ES-I3 (cell line): ENCODE data around the gene CBFB.

ENCODE experiments used
- H3K36me3 ChIP-seq: 2 replicates; pipeline ENCODE4 v1.6.1; 2013; ENCODE audit warnings: mild to moderate bottlenecking, low read length, control low read depth, moderate library complexity; ENCODE audit not compliant: insufficient read depth
- H3K4me1 ChIP-seq: 2 replicates; pipeline ENCODE4 v1.6.1; 2013; ENCODE audit warnings: mild to moderate bottlenecking, control low read depth, low read length; ENCODE audit not compliant: insufficient read depth
- H3K9ac ChIP-seq: 2 replicates; pipeline ENCODE4 v1.6.1; 2013; ENCODE audit warnings: low read depth, mild to moderate bottlenecking, low read length, moderate library complexity
- H3K9me3 ChIP-seq: 2 replicates; pipeline ENCODE4 v1.6.1; 2013; ENCODE audit warnings: mild to moderate bottlenecking, low read length, moderate library complexity; ENCODE audit not compliant: control insufficient read depth, insufficient read depth

Gene CBFB

GRCh38 chr16:67084345-67085028 lies 55.5 kb downstream of the CBFB start:
- Histone ChIP-seq H3K9me3 (no peaks in the 10 kb centered on the region), H3K36me3 (no peaks in the 10 kb centered on the region), H3K4me1 (no peaks in the 10 kb centered on the region), H3K9ac (no peak overlapping the region)

DNA sequence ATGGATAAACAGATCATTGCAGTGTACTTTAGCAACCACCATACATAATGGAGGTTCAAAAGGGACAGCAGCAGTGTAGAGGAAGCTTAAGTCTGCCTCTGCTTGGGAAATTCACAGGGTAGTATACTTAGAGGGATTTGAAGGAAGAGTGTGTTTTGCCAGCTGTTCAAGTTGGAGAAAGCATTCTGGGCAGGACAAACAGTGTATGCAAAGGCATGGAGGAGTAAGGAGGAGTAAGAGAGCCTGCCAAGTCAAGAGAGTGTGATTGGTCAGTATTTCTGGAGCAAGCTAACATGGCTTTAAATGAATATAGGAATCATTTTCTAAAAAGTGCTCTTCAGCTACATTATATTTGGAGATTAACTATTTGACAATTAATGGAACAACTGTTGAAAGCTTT lies 57.9 kb downstream of the CBFB start:
- no peaks in the 10 kb centered on the region for H3K36me3 ChIP-seq
- H3K4me1 ChIP-seq: no peaks in the 10 kb centered on the region
- H3K9me3 ChIP-seq: no peaks in the 10 kb centered on the region
- no peak overlapping the region for H3K9ac ChIP-seq

DNA sequence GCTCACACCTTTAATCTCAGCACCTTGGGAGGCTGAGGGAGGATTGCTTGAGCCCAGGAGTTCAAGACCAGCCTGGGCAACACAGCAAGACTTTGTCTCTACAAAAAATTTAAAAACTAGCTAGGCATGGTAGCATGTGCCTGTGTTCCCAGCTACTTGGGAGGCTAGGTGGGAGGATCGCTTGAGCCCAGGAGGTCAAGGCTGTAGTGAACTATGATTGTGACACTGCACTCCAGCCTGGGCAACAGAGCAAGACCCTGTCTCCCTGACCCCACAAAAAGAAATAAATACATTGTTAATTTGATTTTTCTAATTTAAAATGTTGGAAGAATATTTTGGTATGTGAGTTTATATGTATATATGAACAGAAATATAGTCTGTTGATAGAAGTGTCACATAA lies 58.3 kb downstream of the CBFB start:
- Histone ChIP-seq H3K9me3 (no peaks in the 10 kb centered on the region), H3K4me1 (no peaks in the 10 kb centered on the region), H3K36me3 (no peaks in the 10 kb centered on the region), H3K9ac (no peak overlapping the region)

DNA sequence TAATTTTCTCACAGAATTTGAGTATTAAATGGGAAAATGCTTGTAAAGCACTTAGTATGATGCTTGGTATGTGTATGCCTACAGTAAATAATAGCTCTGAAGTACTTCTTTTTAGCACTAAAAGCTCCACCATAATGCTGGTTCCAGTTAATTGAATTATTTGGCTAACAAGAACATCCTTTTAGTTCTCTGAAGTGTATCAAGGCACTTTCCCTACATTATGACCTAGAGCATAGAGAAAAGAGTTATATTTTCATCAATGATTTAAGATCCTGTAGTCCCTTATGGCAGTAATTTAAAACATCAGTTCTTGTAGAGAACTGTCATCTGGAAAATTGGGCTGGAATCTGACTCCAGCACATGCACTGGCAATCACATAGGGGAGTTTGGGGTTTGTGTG lies 58.9 kb downstream of the CBFB start:
- Histone ChIP-seq H3K36me3 (no peaks in the 10 kb centered on the region), H3K4me1 (no peaks in the 10 kb centered on the region), H3K9me3 (no peaks in the 10 kb centered on the region), H3K9ac (no peak overlapping the region)

GRCh38 chr16:67088551-67088950 lies 59.6 kb downstream of the CBFB start:
- Histone ChIP-seq H3K36me3 (no peaks in the 10 kb centered on the region), H3K4me1 (no peaks in the 10 kb centered on the region), H3K9me3 (no peaks in the 10 kb centered on the region), H3K9ac (no peak overlapping the region; the same call in 1 of the 2 replicates)

DNA sequence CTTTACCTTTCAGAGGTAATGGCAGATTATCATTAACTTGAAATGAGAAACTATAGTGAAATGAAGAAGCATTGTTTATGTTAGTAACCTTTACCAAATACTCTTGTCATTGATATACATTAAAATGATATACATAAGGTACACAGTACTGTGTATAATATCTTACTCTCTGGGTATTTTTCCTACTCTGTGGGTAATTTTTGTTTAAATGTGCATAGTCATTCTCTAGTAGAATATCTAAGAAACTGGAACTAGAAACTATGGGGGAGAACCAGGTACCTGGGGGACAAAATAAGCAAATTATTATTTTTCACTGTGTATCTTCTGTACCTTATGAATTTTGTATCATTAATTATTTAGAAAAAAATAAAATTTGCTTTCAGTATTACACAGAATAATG lies 60.2 kb downstream of the CBFB start:
- Histone ChIP-seq H3K9me3 (no peaks in the 10 kb centered on the region), H3K9ac (no peak overlapping the region), H3K36me3 (no peaks in the 10 kb centered on the region), H3K4me1 (no peaks in the 10 kb centered on the region)

GRCh38 chr16:67091906-67092566 lies 63.1 kb downstream of the CBFB start:
- Histone ChIP-seq H3K9me3 (no peaks in the 10 kb centered on the region), H3K36me3 (no peaks in the 10 kb centered on the region), H3K9ac (no peak overlapping the region), H3K4me1 (no peaks in the 10 kb centered on the region)

DNA sequence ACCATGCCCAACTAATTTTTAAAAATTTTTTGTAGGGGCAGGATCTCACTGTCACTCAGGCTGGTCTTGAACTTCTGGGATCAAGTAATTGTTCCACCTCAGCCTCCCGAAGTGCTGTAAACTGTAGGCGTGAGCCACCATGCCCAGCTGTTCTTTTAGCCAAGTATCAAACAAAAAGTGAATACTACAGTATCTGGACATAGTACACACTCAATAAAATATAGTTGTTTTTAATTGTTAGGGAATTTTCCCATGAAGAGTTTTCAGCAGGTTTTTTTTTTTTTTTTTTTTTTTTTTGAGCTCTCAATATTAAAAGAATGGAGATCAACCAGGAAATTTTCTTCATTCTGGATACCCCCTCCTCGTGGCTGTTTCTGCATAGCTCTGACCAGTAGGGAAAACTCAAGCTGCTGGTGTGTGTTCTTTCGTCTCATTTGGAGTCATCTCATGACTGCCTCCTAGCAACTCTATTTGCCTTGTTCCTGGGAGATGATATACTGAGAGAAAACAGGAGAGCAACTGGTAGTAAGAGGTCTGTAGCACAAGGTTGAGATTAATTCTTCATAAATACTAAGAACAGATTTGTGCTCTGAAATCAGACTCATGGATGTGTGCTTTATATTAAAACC lies 64.3 kb downstream of the CBFB start:
- Histone ChIP-seq H3K9ac (no peak overlapping the region), H3K9me3 (no peaks in the 10 kb centered on the region), H3K4me1 (no peaks in the 10 kb centered on the region), H3K36me3 (no peaks in the 10 kb centered on the region)

- no peaks in the 10 kb centered on the region for H3K9me3 ChIP-seq
- H3K9ac ChIP-seq: no peak overlapping the region
- no peaks in the 10 kb centered on the region for H3K4me1 ChIP-seq
- no peaks in the 10 kb centered on the region for H3K36me3 ChIP-seq
Measured at GRCh38 chr16:67098599-67098998, 69.7 kb downstream of the CBFB start.

DNA sequence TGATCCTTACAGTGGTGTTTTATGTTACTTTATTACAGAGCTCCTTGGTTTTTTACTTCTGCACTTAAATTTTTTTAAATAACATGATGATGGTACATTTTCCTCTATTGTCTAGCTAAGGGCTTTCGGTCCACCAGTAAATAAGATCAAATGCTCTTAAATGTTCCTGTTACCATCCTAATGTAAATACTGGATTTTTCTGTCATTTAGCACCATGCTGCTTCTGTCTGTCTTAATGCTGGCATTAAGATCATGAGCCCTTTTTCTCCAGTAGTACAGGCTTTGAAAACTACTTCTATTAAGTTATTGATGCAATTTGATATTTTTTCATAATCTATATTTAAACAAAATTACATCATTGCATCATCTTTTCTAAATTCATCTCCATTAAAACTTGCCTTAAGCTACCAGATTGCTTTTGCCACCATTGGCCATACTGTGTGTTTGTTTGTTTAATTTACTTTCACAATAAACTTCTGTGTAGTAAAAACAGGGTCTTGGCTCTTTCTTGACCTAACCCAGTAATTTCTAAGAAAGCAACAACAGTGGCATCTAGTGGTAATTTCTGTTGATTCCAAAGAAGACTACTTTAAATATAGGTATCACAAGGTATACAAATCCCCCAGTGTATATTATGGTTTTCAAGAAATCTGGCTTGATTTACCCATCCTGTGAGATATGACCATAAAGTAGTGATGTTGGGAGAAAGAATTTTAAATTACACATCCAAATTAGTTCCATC lies 71.8 kb downstream of the CBFB start:
- no peaks in the 10 kb centered on the region for H3K36me3 ChIP-seq
- no peaks in the 10 kb centered on the region for H3K4me1 ChIP-seq
- H3K9ac ChIP-seq: no peak overlapping the region
- H3K9me3 ChIP-seq: no peaks in the 10 kb centered on the region

DNA sequence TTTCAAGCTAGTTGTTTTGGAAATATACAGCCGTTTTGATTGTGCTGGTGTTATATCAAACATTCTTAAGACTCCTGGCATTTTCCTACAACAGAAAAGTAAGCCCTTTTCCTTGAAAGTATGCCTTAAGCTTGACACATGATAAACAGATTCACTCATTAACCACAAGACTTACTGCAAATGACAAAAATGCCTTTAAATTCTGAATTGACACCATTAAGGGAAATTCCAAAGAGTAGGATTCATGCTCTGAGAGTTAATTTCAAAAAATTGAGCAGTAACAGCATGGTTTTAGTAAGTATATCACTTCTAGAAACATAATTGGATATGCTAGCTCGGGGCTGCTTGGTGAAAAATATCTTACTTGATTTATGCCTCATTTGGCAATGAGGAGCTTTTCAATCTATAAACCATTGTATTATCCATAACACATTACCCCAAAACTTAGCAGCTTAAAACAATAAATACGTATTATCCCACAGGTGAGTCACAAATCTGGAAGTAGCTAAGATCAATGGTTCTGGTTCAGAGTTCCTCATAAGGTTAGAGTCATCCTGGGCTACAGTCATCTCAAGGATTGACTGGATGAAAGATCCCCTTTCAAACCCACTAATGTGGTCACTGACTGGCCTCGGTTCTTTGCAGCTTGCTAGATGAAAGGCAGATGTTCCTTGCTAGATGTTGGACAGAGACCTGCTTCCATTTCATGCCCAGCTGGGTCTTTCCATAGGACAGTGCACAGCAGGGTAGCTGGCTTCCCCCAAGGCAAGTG lies 72.5 kb downstream of the CBFB start:
- Histone ChIP-seq H3K9me3 (no peaks in the 10 kb centered on the region), H3K9ac (no peak overlapping the region), H3K36me3 (no peaks in the 10 kb centered on the region), H3K4me1 (no peaks in the 10 kb centered on the region)

- H3K4me1 ChIP-seq: no peaks in the 10 kb centered on the region
- no peaks in the 10 kb centered on the region for H3K9me3 ChIP-seq
- no peaks in the 10 kb centered on the region for H3K36me3 ChIP-seq
- H3K9ac ChIP-seq: no peak overlapping the region
Measured at GRCh38 chr16:67104061-67104460, 75.1 kb downstream of the CBFB start.

GRCh38 chr16:67104845-67105244 lies 75.9 kb downstream of the CBFB start:
- H3K4me1 ChIP-seq: no peaks in the 10 kb centered on the region
- no peaks in the 10 kb centered on the region for H3K9me3 ChIP-seq
- no peak overlapping the region for H3K9ac ChIP-seq
- no peaks in the 10 kb centered on the region for H3K36me3 ChIP-seq

DNA sequence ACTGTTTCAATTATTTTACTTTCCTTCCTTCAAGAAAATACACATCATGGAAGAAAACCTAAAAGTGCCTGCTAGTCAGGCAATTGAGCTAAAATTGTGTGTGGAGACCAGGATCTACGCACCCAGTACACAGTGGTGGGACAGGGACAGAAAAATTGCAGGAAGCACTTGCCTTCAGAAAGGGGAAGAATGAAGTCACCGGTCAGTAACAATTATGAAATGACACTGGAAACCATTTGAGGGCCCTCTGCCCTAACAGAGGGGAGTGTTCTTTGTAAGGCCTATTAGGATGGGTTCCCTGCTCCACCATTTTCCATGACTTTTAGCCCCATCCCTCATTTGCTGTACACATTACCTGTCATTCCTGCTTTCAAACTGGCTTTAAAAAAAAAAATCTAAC lies 76.3 kb downstream of the CBFB start:
- no peaks in the 10 kb centered on the region for H3K4me1 ChIP-seq
- no peak overlapping the region for H3K9ac ChIP-seq
- no peaks in the 10 kb centered on the region for H3K36me3 ChIP-seq
- no peaks in the 10 kb centered on the region for H3K9me3 ChIP-seq
